ENCODE data around the gene GIMAP6.

The GIMAP6 gene

GRCh38 chr7:150585199-150585598, 47.0 kb downstream of the GIMAP6 start:
- TF ChIP-seq SIN3A (IDR thresholded peaks at IDR 0.05; ENCODE audit: borderline replicate concordance, insufficient read depth, low read length): no peak
- no peak for TF ChIP-seq POLR2AphosphoS5 (IDR thresholded peaks at IDR 0.05; ENCODE audit: low read depth, low read length)
- no peak for TF ChIP-seq FOXP2 (optimal IDR thresholded peaks at IDR 0.05; ENCODE audit: borderline replicate concordance, extremely low read depth, extremely low read length, insufficient read depth)
- TF ChIP-seq REST (IDR thresholded peaks at IDR 0.05; ENCODE audit: insufficient read depth in 1 of 2, low read depth in 2 of 2, low read length in 2 of 2): no peak
- no peak for TF ChIP-seq TAF1 (IDR thresholded peaks at IDR 0.05; ENCODE audit: borderline replicate concordance, insufficient read depth, low read length)

- TF ChIP-seq REST (IDR thresholded peaks at IDR 0.05; ENCODE audit: insufficient read depth in 1 of 2, low read depth in 2 of 2, low read length in 2 of 2): no peak
- TF ChIP-seq FOXP2 (optimal IDR thresholded peaks at IDR 0.05; ENCODE audit: borderline replicate concordance, extremely low read depth, extremely low read length, insufficient read depth): no peak
- TF ChIP-seq TAF1 (IDR thresholded peaks at IDR 0.05; ENCODE audit: borderline replicate concordance, insufficient read depth, low read length): no peak
- TF ChIP-seq SIN3A (IDR thresholded peaks at IDR 0.05; ENCODE audit: borderline replicate concordance, insufficient read depth, low read length): no peak
These were observed 51.4 kb downstream of the GIMAP6 start for GRCh38 chr7:150580638-150581394.
